22Rv1 (cell line): ENCODE measurements around the gene SPECC1L.

ENCODE experiments used
- ZFX ChIP-seq: fragments of 450-650 bp; IDR thresholded peaks from 2 replicates; pipeline ENCODE4 v1.6.1; 2017; ENCODE audit warnings: antibody characterized with exemption, borderline replicate concordance
- TF ChIP-seq, protein P1 (sequence below): fragments of 450-650 bp; IDR thresholded peaks from 2 replicates; pipeline ENCODE4 v1.5.1; 2017; ENCODE audit warnings: mild to moderate bottlenecking

- TF ChIP-seq, protein P1, sequence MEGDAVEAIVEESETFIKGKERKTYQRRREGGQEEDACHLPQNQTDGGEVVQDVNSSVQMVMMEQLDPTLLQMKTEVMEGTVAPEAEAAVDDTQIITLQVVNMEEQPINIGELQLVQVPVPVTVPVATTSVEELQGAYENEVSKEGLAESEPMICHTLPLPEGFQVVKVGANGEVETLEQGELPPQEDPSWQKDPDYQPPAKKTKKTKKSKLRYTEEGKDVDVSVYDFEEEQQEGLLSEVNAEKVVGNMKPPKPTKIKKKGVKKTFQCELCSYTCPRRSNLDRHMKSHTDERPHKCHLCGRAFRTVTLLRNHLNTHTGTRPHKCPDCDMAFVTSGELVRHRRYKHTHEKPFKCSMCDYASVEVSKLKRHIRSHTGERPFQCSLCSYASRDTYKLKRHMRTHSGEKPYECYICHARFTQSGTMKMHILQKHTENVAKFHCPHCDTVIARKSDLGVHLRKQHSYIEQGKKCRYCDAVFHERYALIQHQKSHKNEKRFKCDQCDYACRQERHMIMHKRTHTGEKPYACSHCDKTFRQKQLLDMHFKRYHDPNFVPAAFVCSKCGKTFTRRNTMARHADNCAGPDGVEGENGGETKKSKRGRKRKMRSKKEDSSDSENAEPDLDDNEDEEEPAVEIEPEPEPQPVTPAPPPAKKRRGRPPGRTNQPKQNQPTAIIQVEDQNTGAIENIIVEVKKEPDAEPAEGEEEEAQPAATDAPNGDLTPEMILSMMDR, result no peak
- TF ChIP-seq ZFX, result no peak
Observed at GRCh38 chr22:24338726-24339451, 68.3 kb downstream of the SPECC1L start.
